H1 (cell line): Measurements from ENCODE around the gene TSPAN33. TPM values are rescaled to one million over a fixed set of nuclear protein-coding genes. Genes with fewer than 3 reads are reported as not detected.

Source experiments
- CTCF ChIA-PET: fragments of 300-600 bp; sonication (Branson Sonifier 250); formaldehyde crosslinking; loops from one replicate; lab custom pipeline; 2021; ENCODE audit not compliant: partially characterized antibody; lab: Charles Lee
- POLR2A ChIA-PET: fragments of 300-600 bp; sonication (Branson Sonifier 250); formaldehyde crosslinking; loops from one replicate; lab custom pipeline; 2021; ENCODE audit warnings: inconsistent platforms; ENCODE audit not compliant: partially characterized antibody; lab: Charles Lee
- DNase-seq, 2 experiments: peaks; one replicate each; pipeline versions ENCODE4 v3.0.0 to v3.0.0-alpha.2; 2010 to 2022; ENCODE audit warnings: low spot score in 2 of 2, low read depth in 1 of 2, mixed read lengths in 1 of 2
- FAIRE-seq: peaks from 2 replicates; lab custom pipeline; 2011; peaks lifted over from hg19 to GRCh38; lab: Jason Lieb, UNC
- H2AFZ ChIP-seq: 2 replicates; pipeline ENCODE4 v1.8.1; 2012; ENCODE audit warnings: low read length, inconsistent platforms
- H2AK5ac ChIP-seq: 2 replicates; pipeline ENCODE4 v1.6.1; 2013; ENCODE audit warnings: low read depth, low read length
- H2BK120ac ChIP-seq: replicated peaks from 2 replicates; pipeline ENCODE3; 2013; ENCODE audit warnings: low read depth, low read length, inconsistent platforms
- H2BK12ac ChIP-seq: 2 replicates; pipeline ENCODE4 v1.6.1; 2013; ENCODE audit warnings: low read depth, low read length
- H2BK15ac ChIP-seq: 2 replicates; pipeline ENCODE4 v1.6.1; 2013; ENCODE audit warnings: low read length
- H2BK20ac ChIP-seq: 2 replicates; pipeline ENCODE4 v1.6.1; 2013; ENCODE audit warnings: low read length
- H2BK5ac ChIP-seq: 2 replicates; pipeline ENCODE4 v1.6.1; 2013; ENCODE audit warnings: low read depth, low read length
- H3K14ac ChIP-seq: 2 replicates; pipeline ENCODE4 v1.6.1; 2013; ENCODE audit warnings: inconsistent platforms; ENCODE audit not compliant: insufficient read length
- H3K18ac ChIP-seq: 2 replicates; pipeline ENCODE4 v1.6.1; 2013; ENCODE audit warnings: low read length; ENCODE audit errors: extremely low read depth
- H3K23ac ChIP-seq: 2 replicates; pipeline ENCODE4 v1.6.1; 2013; ENCODE audit warnings: inconsistent platforms; ENCODE audit not compliant: insufficient read length
- H3K23me2 ChIP-seq: 2 replicates; pipeline ENCODE4 v1.6.1; 2013; ENCODE audit warnings: low read depth, low read length
- H3K27ac ChIP-seq: 2 replicates; pipeline ENCODE4 v1.6.1; 2011; ENCODE audit warnings: low read depth, low read length, inconsistent platforms
- H3K27me3 ChIP-seq, 4 experiments: replicated peaks in 1 of 4; 1 replicate in 1 of 4; 2 replicates in 3 of 4; pipeline versions ENCODE4 v1.6.1 to v1.8.1; 2011 to 2013; ENCODE audit warnings: low read length in 3 of 4, mild to moderate bottlenecking in 3 of 4, inconsistent platforms in 2 of 4, mixed read lengths in 2 of 4, moderate library complexity in 1 of 4; ENCODE audit not compliant: control insufficient read depth in 3 of 4, insufficient read depth in 3 of 4; ENCODE audit errors: extremely low read depth in 1 of 4
- H3K36me3 ChIP-seq, 4 experiments: 2 replicates each; pipeline versions ENCODE4 v1.6.1 to v1.8.1; 2011 to 2013; ENCODE audit warnings: mild to moderate bottlenecking in 4 of 4, low read length in 3 of 4, moderate library complexity in 2 of 4, control low read depth in 1 of 4, inconsistent platforms in 1 of 4; ENCODE audit not compliant: insufficient read depth in 4 of 4, control insufficient read depth in 2 of 4
- H3K4ac ChIP-seq: replicated peaks from 2 replicates; pipeline ENCODE3; 2013; ENCODE audit warnings: low read length, low read depth, mixed read lengths, inconsistent platforms; ENCODE audit not compliant: insufficient read length
- H3K4me1 ChIP-seq, 4 experiments: replicated peaks in 1 of 4; 1 replicate in 1 of 4; 2 replicates in 3 of 4; pipeline versions ENCODE4 v1.6.1 to v1.8.1; 2011 to 2013; ENCODE audit warnings: low read length in 3 of 4, inconsistent platforms in 2 of 4, mixed read lengths in 1 of 4; ENCODE audit not compliant: insufficient read depth in 4 of 4, control insufficient read depth in 3 of 4
- H3K4me2 ChIP-seq, 2 experiments: 2 replicates each; pipeline versions ENCODE4 v1.6.1 to v1.8.1; 2011 to 2013; ENCODE audit warnings: low read depth in 2 of 2, low read length in 2 of 2, control low read depth in 1 of 2, inconsistent platforms in 1 of 2, mild to moderate bottlenecking in 1 of 2; ENCODE audit not compliant: insufficient read depth in 1 of 2
- H3K4me3 ChIP-seq, 4 experiments: fragments of 200-600, 300-600 bp in 1 of 4; sonication (generic), shearing (Covaris generic), sonication (Bioruptor Twin) in 1 of 4; 2 replicates each; pipeline versions ENCODE4 v1.5.1 to v1.8.1; 2011 to 2016; ENCODE audit warnings: low read length in 4 of 4, low read depth in 3 of 4, control low read depth in 2 of 4, inconsistent platforms in 2 of 4, mild to moderate bottlenecking in 2 of 4, mixed read lengths in 1 of 4, moderate library complexity in 1 of 4; ENCODE audit not compliant: insufficient read depth in 2 of 4; ENCODE audit errors: extremely low read depth in 1 of 4
- H3K56ac ChIP-seq: replicated peaks from 2 replicates; pipeline ENCODE3; 2013; ENCODE audit warnings: low read depth, mild to moderate bottlenecking, mixed read lengths, low read length, inconsistent platforms; ENCODE audit not compliant: insufficient read length
- H3K79me1 ChIP-seq: 2 replicates; pipeline ENCODE4 v1.6.1; 2013; ENCODE audit warnings: low read depth, low read length, control low read depth
- H3K79me2 ChIP-seq, 2 experiments: 2 replicates each; pipeline versions ENCODE4 v1.6.1 to v1.8.1; 2012 to 2013; ENCODE audit warnings: low read length in 2 of 2, mild to moderate bottlenecking in 2 of 2, inconsistent platforms in 1 of 2; ENCODE audit not compliant: insufficient read depth in 2 of 2, control insufficient read depth in 1 of 2
- H3K9ac ChIP-seq, 4 experiments: replicated peaks in 1 of 4; 1 replicate in 1 of 4; 2 replicates in 3 of 4; pipeline versions ENCODE4 v1.6.1 to v1.8.1; 2011 to 2013; ENCODE audit warnings: low read depth in 3 of 4, low read length in 3 of 4, control low read depth in 2 of 4, mild to moderate bottlenecking in 2 of 4, moderate library complexity in 2 of 4, inconsistent platforms in 1 of 4; ENCODE audit errors: extremely low read depth in 1 of 4
- H3K9me3 ChIP-seq, 2 experiments: 2 replicates each; pipeline versions ENCODE4 v1.6.1 to v1.8.1; 2012 to 2013; ENCODE audit warnings: mild to moderate bottlenecking in 2 of 2, moderate library complexity in 2 of 2, control low read depth in 1 of 2, inconsistent platforms in 1 of 2, low read depth in 1 of 2, low read length in 1 of 2, mixed read lengths in 1 of 2; ENCODE audit not compliant: insufficient read depth in 2 of 2
- H4K20me1 ChIP-seq, 2 experiments: replicated peaks in 1 of 2; 2 replicates each; pipeline versions ENCODE3 to v1.8.1; 2011 to 2013; ENCODE audit warnings: inconsistent platforms in 2 of 2, low read length in 2 of 2, mild to moderate bottlenecking in 1 of 2; ENCODE audit not compliant: insufficient read depth in 2 of 2, control insufficient read depth in 1 of 2
- H4K5ac ChIP-seq: 2 replicates; pipeline ENCODE4 v1.6.1; 2013; ENCODE audit warnings: low read length, low read depth, mixed read lengths, inconsistent platforms; ENCODE audit not compliant: insufficient read length
- H4K8ac ChIP-seq: 2 replicates; pipeline ENCODE4 v1.8.0; 2013; ENCODE audit warnings: mild to moderate bottlenecking, moderate library complexity, low read length, inconsistent platforms; ENCODE audit not compliant: insufficient read depth; ENCODE audit errors: extremely low read depth
- H4K91ac ChIP-seq: replicated peaks from 2 replicates; pipeline ENCODE3; 2013; ENCODE audit warnings: low read length, mixed read lengths, inconsistent platforms; ENCODE audit not compliant: insufficient read length
- BACH1 ChIP-seq: IDR thresholded peaks from 2 replicates; pipeline ENCODE4 v1.6.1; 2012; ENCODE audit warnings: low read length, improper control_type of control experiment
- CEBPB ChIP-seq: IDR thresholded peaks from 2 replicates; pipeline ENCODE4 v1.6.1; 2012; ENCODE audit warnings: low read depth, low read length
- EGR1 ChIP-seq: IDR thresholded peaks from 2 replicates; pipeline ENCODE4 v1.6.1; 2011; ENCODE audit warnings: low read depth, low read length, borderline replicate concordance
- FOSL1 ChIP-seq: IDR thresholded peaks from 2 replicates; pipeline ENCODE4 v1.6.1; 2011; ENCODE audit warnings: mild to moderate bottlenecking, low read depth, low read length, moderate library complexity; ENCODE audit not compliant: insufficient read depth
- KDM1A ChIP-seq: fragments of 200-600, 300-600 bp; sonication (generic); IDR thresholded peaks from 2 replicates; pipeline ENCODE4 v1.7.1; 2016; ENCODE audit warnings: mild to moderate bottlenecking, low read length, borderline replicate concordance
- MAX ChIP-seq: IDR thresholded peaks from 2 replicates; pipeline ENCODE4 v1.6.1; 2012; ENCODE audit warnings: inconsistent platforms
- POLR2A ChIP-seq, 2 experiments: IDR thresholded peaks; 1 replicate in 1 of 2; 2 replicates in 1 of 2; pipeline ENCODE4 v1.6.1; 2011; ENCODE audit warnings: low read depth in 2 of 2, low read length in 2 of 2, mild to moderate bottlenecking in 2 of 2; ENCODE audit errors: control extremely low read depth in 1 of 2
- RBBP5 ChIP-seq: IDR thresholded peaks from 2 replicates; pipeline ENCODE4 v1.7.1; 2012; ENCODE audit warnings: low read depth, mild to moderate bottlenecking, inconsistent platforms, low read length, moderate library complexity, borderline replicate concordance
- RXRA ChIP-seq: IDR thresholded peaks from 2 replicates; pipeline ENCODE4 v1.6.1; 2011; ENCODE audit warnings: low read depth, mild to moderate bottlenecking, low read length, moderate library complexity; ENCODE audit not compliant: insufficient read depth
- SP4 ChIP-seq: IDR thresholded peaks from 2 replicates; pipeline ENCODE4 v1.6.1; 2012; ENCODE audit warnings: low read length, inconsistent platforms
- TCF12 ChIP-seq: IDR thresholded peaks from 2 replicates; pipeline ENCODE4 v1.6.1; 2011; ENCODE audit warnings: low read depth, mild to moderate bottlenecking, low read length
- USF2 ChIP-seq: IDR thresholded peaks from 2 replicates; pipeline ENCODE4 v1.6.1; 2011; ENCODE audit warnings: low read length, improper control_type of control experiment
- WGBS, 2 experiments: shearing (Covaris generic) in 1 of 2; methylation state at CpG; one replicate each; pipeline versions ENCODE4 v1.1.6 to v1.1.7; 2013 to 2015; ENCODE audit warnings: low lambda C conversion rate in 2 of 2, mixed read lengths in 2 of 2, inconsistent platforms in 1 of 2, low coverage in 1 of 2, missing lambda C conversion rate in 1 of 2; ENCODE audit not compliant: insufficient replicate concordance in 2 of 2, insufficient coverage in 1 of 2, insufficient read length in 1 of 2; ENCODE audit errors: extremely low coverage in 1 of 2, missing lambda C conversion rate in 1 of 2; 5-methylcytosine and 5-hydroxymethylcytosine counted together
- polyA plus RNA-seq, 7 experiments: library from polyadenylated mRNA; depleted of rRNA in 3 of 7; stranded (reverse) in 5 of 7; unstranded in 2 of 7; fragments of >200 nt in 5 of 7; fragments of 200-250 nt in 2 of 7; gene quantifications; 1 replicate in 5 of 7; 2 replicates in 1 of 7; 4 replicates in 1 of 7; pipeline versions ENCODE4 v1.2.1 to v1.2.3, GENCODE V29; 2011 to 2013; ENCODE audit warnings: missing spikeins in 2 of 7, mixed read lengths in 2 of 7
- total RNA-seq: library from RNA; stranded (reverse); fragmentation: NEBNext Ultra II Directional; extraction: Animal tissue kit (Norgen Biotek cat#: 25700); gene quantifications from 2 replicates; pipeline ENCODE4 v1.2.1, GENCODE V29; 2021

Gene TSPAN33
- total and polyA plus RNA-seq, 2 of the 8 experiments (the other 6 are each of a cell fraction or from before 2014, with no cell fraction given): 42.8 to 47.1 TPM

- Histone ChIP-seq H3K4me1 (peaks cover 10 to 17% (median 12%) of the 10 kb centered on the region in 4 experiments), H2BK120ac (no peak overlapping the region), H3K27ac (peak overlapping the region; percentile 84), H4K20me1 (no peaks in the 10 kb centered on the region), H3K27me3 (no peaks in the 10 kb centered on the region; a peak in 1 of 7 replicates), H3K79me1 (no peaks in the 10 kb centered on the region), H2AK5ac (no peak overlapping the region), H3K4me2 (peak overlapping the region; percentile 76 to 77), H4K5ac (peak overlapping the region; percentile 83), H3K4me3 (peak overlapping the region; percentile 26 to 62 (median 50)), H2BK20ac (no peak overlapping the region), H3K14ac (no peak overlapping the region), H2BK5ac (peak overlapping the region; percentile 87), H3K4ac (no peak overlapping the region), H3K9ac (peak overlapping the region; percentile 68 to 81 (median 78)), H2BK15ac (no peak overlapping the region), H2BK12ac (peak overlapping the region; percentile 92; the same call in 1 of the 2 replicates), H3K36me3 (peaks cover 0 to 3% (median 0%) of the 10 kb centered on the region in 4 experiments; a peak in 3 of 8 replicates), H3K9me3 (no peaks in the 10 kb centered on the region), H4K8ac (peak overlapping the region; percentile 97; the same call in 1 of the 2 replicates), H3K56ac (peak overlapping the region; percentile 34), H3K18ac (peak overlapping the region; percentile 94), H2AFZ (no peak overlapping the region), H3K23ac (no peak overlapping the region), H3K79me2 (no peaks in the 10 kb centered on the region), H4K91ac (peak overlapping the region; percentile 58), H3K23me2 (peaks cover 8% of the 10 kb centered on the region)
- ChIA-PET POLR2A (interaction anchor here (0.7 to 6.4 kb wide), 32 partner anchors 10 to 791 kb away, joined by 3 to 116 read pairs (median 5); partner anchors contain the start of genes SMO, STRIP2, TNPO3 and TSPAN33), CTCF (interaction anchor here (0.8 to 19.3 kb wide), 7 partner anchors 11 to 128 kb away, joined by 3 to 258 read pairs (median 4); no protein-coding TSS in a partner anchor)
- FAIRE-seq (no peak), DNase-seq (peak in 1 of 2 experiments; percentile 84)
- WGBS, 2 experiments: 4% methylated on average over 19 of the region's 47 CpGs; no CpG with 5 or more reads in 1 of the 2 experiments
- TF ChIP-seq FOSL1 (no peak), POLR2A (IDR thresholded peaks at IDR 0.05; ENCODE audit: control extremely low read depth in 1 of 2, low read depth in 2 of 2, low read length in 2 of 2) (peak; percentile 38 to 58), MAX (peak; percentile 55), SP4 (no peak), TCF12 (0 out of 2 replicates have a peak, but pooled peaks have one; percentile 5), CEBPB (no peak), RBBP5 (peak; percentile 52; the same call in 1 of the 2 replicates), BACH1 (no peak), USF2 (no peak), KDM1A (0 out of 2 replicates have a peak, but pooled peaks have one; percentile 11), EGR1 (peak; percentile 91), RXRA (no peak)
Observed at GRCh38 chr7:129169171-129169671, 24.7 kb downstream of the TSPAN33 start.
